SU-DHL-6 (cell line): ENCODE measurements around the gene STK33.

ENCODE experiments used
- H2AFZ ChIP-seq: fragments of 200-600 bp; sonication (generic); 2 replicates; pipeline ENCODE4 v1.6.1; 2014; ENCODE audit warnings: low read depth, mild to moderate bottlenecking, moderate library complexity, mixed read lengths, antibody characterized with exemption, low read length; ENCODE audit not compliant: severe bottlenecking
- H3F3A ChIP-seq: fragments of 200-600 bp; shearing (Covaris generic); 2 replicates; pipeline ENCODE4 v1.6.0; 2016; ENCODE audit warnings: antibody characterized with exemption, mild to moderate bottlenecking; ENCODE audit not compliant: insufficient read depth
- H3K27ac ChIP-seq: fragments of 200-600 bp; sonication (generic); 2 replicates; pipeline ENCODE4 v1.5.1; 2016; ENCODE audit warnings: low read depth, mild to moderate bottlenecking, low read length, moderate library complexity, mixed read lengths
- H3K27me3 ChIP-seq: fragments of 200-600 bp; sonication (generic), shearing (Covaris generic); 2 replicates; pipeline ENCODE4 v1.6.0; 2014; ENCODE audit warnings: mild to moderate bottlenecking, low read length
- H3K36me3 ChIP-seq: fragments of 200-600 bp; sonication (generic); 2 replicates; pipeline ENCODE4 v1.6.1; 2014; ENCODE audit warnings: mild to moderate bottlenecking, low read length, mixed read lengths
- H3K4me2 ChIP-seq: fragments of 300-600, 200-600 bp; shearing (Covaris generic), sonication (generic); 2 replicates; pipeline ENCODE4 v1.6.0; 2014; ENCODE audit warnings: low read length, low read depth, mild to moderate bottlenecking; ENCODE audit not compliant: poor library complexity, severe bottlenecking
- H3K4me3 ChIP-seq: fragments of 200-600 bp; sonication (generic); 2 replicates; pipeline ENCODE4 v1.5.1; 2014; ENCODE audit warnings: antibody characterized with exemption, low read length, mild to moderate bottlenecking, mixed read lengths; ENCODE audit not compliant: insufficient read depth, poor library complexity, severe bottlenecking
- H3K79me2 ChIP-seq: fragments of 200-600 bp; sonication (generic); 2 replicates; pipeline ENCODE4 v1.6.1; 2014; ENCODE audit warnings: mild to moderate bottlenecking, low read length, moderate library complexity; ENCODE audit not compliant: insufficient read depth
- H3K9ac ChIP-seq: fragments of 200-600 bp; sonication (generic); 2 replicates; pipeline ENCODE4 v1.7.0; 2014; ENCODE audit warnings: mild to moderate bottlenecking, low read length
- H3K9me2 ChIP-seq: fragments of 200-600 bp; sonication (generic); replicated peaks from 2 replicates; pipeline ENCODE4 v1.6.1; 2014; ENCODE audit warnings: low read length; ENCODE audit not compliant: insufficient read depth
- H3K9me3 ChIP-seq: fragments of 200-600 bp; sonication (generic); 2 replicates; pipeline ENCODE4 v1.6.1; 2014; ENCODE audit warnings: low read length, mixed read lengths; ENCODE audit not compliant: insufficient read depth
- H4K20me1 ChIP-seq: fragments of 200-600 bp; sonication (generic); 2 replicates; pipeline ENCODE4 v1.6.1; 2014; ENCODE audit warnings: low read depth, mild to moderate bottlenecking, antibody characterized with exemption, low read length, moderate library complexity, mixed read lengths
- EZH2phosphoT487 ChIP-seq: fragments of 200-600 bp; sonication (generic), shearing (Covaris generic); conservative IDR thresholded peaks from 2 replicates; pipeline ENCODE4 v1.6.1; 2018; ENCODE audit warnings: mild to moderate bottlenecking, antibody characterized with exemption, low read length, moderate library complexity, mixed read lengths
- TF ChIP-seq, protein P1 (sequence below): fragments of 200-600 bp; sonication (generic); IDR thresholded peaks from one replicate; pipeline ENCODE4 v1.5.1; 2017; ENCODE audit warnings: antibody characterized with exemption, mild to moderate bottlenecking, low read length, moderate library complexity; ENCODE audit not compliant: insufficient read depth, poor library complexity, severe bottlenecking

STK33 gene

DNA sequence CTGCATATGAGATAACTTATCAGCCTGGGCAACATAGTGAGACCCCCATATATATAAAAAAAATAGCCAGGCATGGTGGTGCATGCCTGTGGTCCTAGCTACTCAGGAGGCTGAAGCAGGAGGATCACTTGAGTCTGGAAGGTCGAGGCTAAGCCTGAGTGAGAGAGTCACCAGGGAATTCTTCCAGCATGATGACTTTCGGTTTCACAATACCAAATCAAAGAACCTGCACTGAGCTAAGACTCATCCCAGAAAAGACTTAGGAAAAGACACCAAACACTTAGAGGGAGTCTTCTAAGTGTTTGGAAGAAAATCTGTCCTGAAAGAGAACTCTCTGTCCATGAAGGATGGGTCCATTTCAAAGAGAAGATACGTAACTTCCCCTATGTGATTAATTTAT, 12.7 kb downstream of the STK33 start:
- Histone ChIP-seq H2AFZ (no peak overlapping the region), H3K4me2 (no peak overlapping the region), H3K79me2 (no peaks in the 10 kb centered on the region)

DNA sequence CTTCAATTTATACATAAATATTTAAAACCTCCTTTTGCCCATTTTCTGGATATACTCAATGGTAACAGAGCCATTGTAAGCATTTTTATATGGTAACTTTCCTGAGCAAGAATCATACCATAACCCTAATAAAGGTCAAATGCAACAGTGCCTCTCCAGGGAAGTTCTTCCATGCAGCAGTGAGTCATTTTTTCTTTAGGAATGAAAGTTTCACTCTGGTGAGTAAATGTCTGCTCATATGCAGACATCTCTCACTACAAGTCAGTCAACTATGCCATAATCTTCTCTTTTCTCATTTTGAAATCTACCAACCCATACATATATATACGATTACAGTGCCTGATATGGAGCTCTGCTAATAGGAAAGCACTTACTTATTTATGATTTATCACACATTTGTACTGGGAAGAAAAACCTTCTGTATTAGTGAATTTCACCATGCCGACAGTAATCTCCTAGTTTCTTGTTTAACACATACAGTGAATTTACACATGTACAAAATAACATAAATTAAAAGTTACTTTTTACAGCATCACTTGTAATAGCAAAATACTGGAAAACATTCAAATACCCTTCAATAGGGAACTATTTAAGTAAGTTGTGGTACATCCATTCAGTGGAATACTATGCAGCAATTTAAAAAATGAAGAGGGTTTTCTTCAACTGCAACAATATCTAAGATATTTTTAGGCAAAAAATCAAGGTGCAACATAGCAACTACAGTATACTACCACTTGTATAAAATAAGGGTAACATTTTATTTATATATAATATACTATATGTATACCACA, 16.0 kb downstream of the STK33 start:
- Histone ChIP-seq H3K4me2 (no peak overlapping the region), H3F3A (no peaks in the 10 kb centered on the region), H3K27me3 (no peaks in the 10 kb centered on the region), H3K27ac (no peak overlapping the region), H3K9me2 (no peaks in the 10 kb centered on the region), H3K4me3 (no peak overlapping the region), H3K36me3 (no peaks in the 10 kb centered on the region; the same call in 1 of the 2 replicates), H2AFZ (no peak overlapping the region), H3K9me3 (peaks cover 5% of the 10 kb centered on the region; the same call in 1 of the 2 replicates), H3K79me2 (no peaks in the 10 kb centered on the region), H3K9ac (no peak overlapping the region), H4K20me1 (no peaks in the 10 kb centered on the region)
- TF ChIP-seq, protein P1, sequence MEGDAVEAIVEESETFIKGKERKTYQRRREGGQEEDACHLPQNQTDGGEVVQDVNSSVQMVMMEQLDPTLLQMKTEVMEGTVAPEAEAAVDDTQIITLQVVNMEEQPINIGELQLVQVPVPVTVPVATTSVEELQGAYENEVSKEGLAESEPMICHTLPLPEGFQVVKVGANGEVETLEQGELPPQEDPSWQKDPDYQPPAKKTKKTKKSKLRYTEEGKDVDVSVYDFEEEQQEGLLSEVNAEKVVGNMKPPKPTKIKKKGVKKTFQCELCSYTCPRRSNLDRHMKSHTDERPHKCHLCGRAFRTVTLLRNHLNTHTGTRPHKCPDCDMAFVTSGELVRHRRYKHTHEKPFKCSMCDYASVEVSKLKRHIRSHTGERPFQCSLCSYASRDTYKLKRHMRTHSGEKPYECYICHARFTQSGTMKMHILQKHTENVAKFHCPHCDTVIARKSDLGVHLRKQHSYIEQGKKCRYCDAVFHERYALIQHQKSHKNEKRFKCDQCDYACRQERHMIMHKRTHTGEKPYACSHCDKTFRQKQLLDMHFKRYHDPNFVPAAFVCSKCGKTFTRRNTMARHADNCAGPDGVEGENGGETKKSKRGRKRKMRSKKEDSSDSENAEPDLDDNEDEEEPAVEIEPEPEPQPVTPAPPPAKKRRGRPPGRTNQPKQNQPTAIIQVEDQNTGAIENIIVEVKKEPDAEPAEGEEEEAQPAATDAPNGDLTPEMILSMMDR: no peak
- no peak for TF ChIP-seq EZH2phosphoT487

More for the DNA sequence above, 12.7 kb downstream of the STK33 start:
- no peak for TF ChIP-seq EZH2phosphoT487
- Histone ChIP-seq H3K27ac (no peak overlapping the region), H3K4me3 (no peak overlapping the region), H3K9me2 (no peaks in the 10 kb centered on the region), H3K9me3 (peaks cover 5% of the 10 kb centered on the region; the same call in 1 of the 2 replicates), H3K36me3 (no peaks in the 10 kb centered on the region; the same call in 1 of the 2 replicates), H3K27me3 (no peaks in the 10 kb centered on the region), H4K20me1 (no peaks in the 10 kb centered on the region), H3K9ac (no peak overlapping the region), H3F3A (no peaks in the 10 kb centered on the region)

DNA sequence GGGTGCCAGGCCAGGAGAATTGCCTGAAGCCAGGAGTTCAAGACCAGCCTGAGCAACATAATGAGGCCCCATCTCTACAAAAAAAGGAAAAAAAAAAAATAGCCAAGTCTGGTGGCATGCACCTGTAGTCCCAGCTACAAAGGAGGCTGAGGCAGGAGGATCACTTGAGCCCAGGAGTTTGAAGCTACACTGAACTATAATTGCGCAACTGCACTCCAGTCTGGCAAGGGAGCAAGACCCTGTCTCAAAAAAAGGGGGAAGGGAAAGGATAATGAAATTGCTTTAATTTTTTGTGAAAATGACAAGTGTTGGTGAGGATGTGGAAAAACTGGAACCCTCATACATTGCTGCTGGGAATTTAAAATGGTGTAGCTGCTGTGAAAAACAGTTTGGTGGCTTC, 19.2 kb downstream of the STK33 start:
- Histone ChIP-seq H3K4me2 (no peak overlapping the region), H3F3A (no peaks in the 10 kb centered on the region), H3K4me3 (no peak overlapping the region), H3K79me2 (no peaks in the 10 kb centered on the region), H3K27me3 (no peaks in the 10 kb centered on the region), H2AFZ (no peak overlapping the region), H3K27ac (no peak overlapping the region), H3K9me2 (no peaks in the 10 kb centered on the region), H3K36me3 (no peaks in the 10 kb centered on the region; the same call in 1 of the 2 replicates), H4K20me1 (no peaks in the 10 kb centered on the region), H3K9ac (no peak overlapping the region), H3K9me3 (peaks cover 5% of the 10 kb centered on the region; the same call in 1 of the 2 replicates)
- TF ChIP-seq EZH2phosphoT487: no peak
- TF ChIP-seq, protein P1: no peak

- Histone ChIP-seq H3K27ac (no peak overlapping the region), H2AFZ (no peak overlapping the region), H3K4me2 (no peak overlapping the region), H3K4me3 (no peak overlapping the region), H3F3A (no peaks in the 10 kb centered on the region), H3K36me3 (no peaks in the 10 kb centered on the region; the same call in 1 of the 2 replicates), H4K20me1 (0 out of 2 replicates have a peak, but pooled peaks cover 6% of the 10 kb centered on the region), H3K79me2 (no peaks in the 10 kb centered on the region), H3K9me3 (peaks cover 5% of the 10 kb centered on the region; the same call in 1 of the 2 replicates), H3K27me3 (no peaks in the 10 kb centered on the region), H3K9me2 (no peaks in the 10 kb centered on the region), H3K9ac (no peak overlapping the region)
- TF ChIP-seq, protein P1: no peak
- TF ChIP-seq EZH2phosphoT487: no peak
Observed at GRCh38 chr11:8573777-8574176, 20.3 kb downstream of the STK33 start.
